Suppressor macrophage treated with lipopolysaccharide for 1 hour (primary cell): ENCODE data around the gene PHC3.

Source experiments
- DNase-seq, 3 donors: peaks; one replicate each; pipeline ENCODE4 v3.0.0-alpha.2; 2020 to 2022

The PHC3 gene

GRCh38 chr3:170075441-170076091 lies 106.0 kb downstream of the PHC3 start:
- no peak for DNase-seq

- no peak for DNase-seq
Measured at GRCh38 chr3:170064108-170064507, 117.4 kb downstream of the PHC3 start.

GRCh38 chr3:170063691-170064090 lies 117.8 kb downstream of the PHC3 start:
- no peak for DNase-seq

- no peak for DNase-seq
Measured at GRCh38 chr3:170062769-170063168, 118.8 kb downstream of the PHC3 start.

- no peak for DNase-seq
Measured at GRCh38 chr3:170062068-170062467, 119.5 kb downstream of the PHC3 start.

- DNase-seq: no peak
Measured at GRCh38 chr3:170059447-170059846, 122.1 kb downstream of the PHC3 start.

- peak in 2 of 3 donors; percentile 17 to 35 for DNase-seq
Measured at GRCh38 chr3:170058127-170058526, 123.4 kb downstream of the PHC3 start.

- DNase-seq: no peak
Measured at GRCh38 chr3:170057550-170057949, 124.0 kb downstream of the PHC3 start.

GRCh38 chr3:170056710-170057454 lies 124.7 kb downstream of the PHC3 start:
- DNase-seq: no peak

- no peak for DNase-seq
Measured at GRCh38 chr3:170055209-170055608, 126.3 kb downstream of the PHC3 start.

GRCh38 chr3:170054204-170054603 lies 127.3 kb downstream of the PHC3 start:
- DNase-seq: peak; percentile 24 to 34 (median 32)

GRCh38 chr3:170052398-170052797 lies 129.1 kb downstream of the PHC3 start:
- no peak for DNase-seq

GRCh38 chr3:170050753-170051152 lies 130.8 kb downstream of the PHC3 start:
- no peak for DNase-seq

- DNase-seq: no peak
Measured at GRCh38 chr3:170049146-170050000, 132.2 kb downstream of the PHC3 start.

GRCh38 chr3:170047133-170047404 lies 134.5 kb downstream of the PHC3 start:
- DNase-seq: no peak

GRCh38 chr3:170046269-170047132 lies 135.0 kb downstream of the PHC3 start:
- DNase-seq: no peak

GRCh38 chr3:170044795-170045244 lies 136.7 kb downstream of the PHC3 start:
- peak; percentile 61 to 78 (median 72) for DNase-seq

- peak; percentile 46 to 63 (median 57) for DNase-seq
Measured at GRCh38 chr3:170044271-170044670, 137.3 kb downstream of the PHC3 start.

- DNase-seq: no peak
Measured at GRCh38 chr3:170043506-170043905, 138.0 kb downstream of the PHC3 start.

- DNase-seq: no peak
Measured at GRCh38 chr3:170040418-170040817, 141.1 kb downstream of the PHC3 start.

GRCh38 chr3:170038434-170039110 lies 143.0 kb downstream of the PHC3 start:
- peak in 2 of 3 donors; percentile 51 to 56 for DNase-seq
